ENCODE data around the gene DNMT3A.

Gene DNMT3A

GRCh38 chr2:25337891-25338290, 3.8 kb downstream of the DNMT3A start:
- Histone ChIP-seq H3K36me3 (ENCODE audit: control insufficient read depth in 1 of 2, insufficient read depth in 2 of 2, low read length in 2 of 2) (no peaks in the 10 kb centered on the region), H3K4me3 (ENCODE audit: low read depth in 1 of 2, low read length in 2 of 2) (no peak overlapping the region), H3K27me3 (ENCODE audit: control insufficient read depth in 1 of 2, insufficient read depth in 2 of 2, low read length in 2 of 2) (no peaks in the 10 kb centered on the region), H3K9ac (ENCODE audit: low read depth in 1 of 2, low read length in 2 of 2) (no peak overlapping the region), H3K9me3 (ENCODE audit: control insufficient read depth in 1 of 2, low read length in 2 of 2) (no peaks in the 10 kb centered on the region), H3K27ac (ENCODE audit: low read depth, low read length) (no peak overlapping the region), H3K4me1 (ENCODE audit: control insufficient read depth in 1 of 2, insufficient read depth in 2 of 2, low read length in 2 of 2) (peaks cover 13 to 19% of the 10 kb centered on the region in 2 donors)

DNA sequence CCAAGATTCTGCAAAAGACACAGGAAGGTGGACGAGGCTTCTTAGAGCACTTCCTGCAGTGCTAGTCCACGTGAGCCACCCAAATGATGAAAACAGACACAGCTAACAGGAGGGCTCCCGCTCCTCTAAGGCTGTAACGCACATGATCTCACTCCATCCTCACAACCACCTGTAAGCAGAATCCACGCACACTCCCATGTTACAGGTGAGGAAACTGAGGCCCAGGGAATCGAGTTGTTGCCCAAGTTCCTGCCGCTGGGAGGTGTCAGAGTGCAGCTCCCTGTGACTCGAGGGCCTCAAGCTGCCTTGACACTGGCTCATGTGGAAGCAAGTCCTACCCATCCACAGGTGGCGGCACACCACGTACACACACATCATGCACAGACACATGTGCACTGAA, 4.4 kb downstream of the DNMT3A start:
- H3K4me3 ChIP-seq (ENCODE audit: low read depth in 1 of 2, low read length in 2 of 2): no peak overlapping the region
- H3K9me3 ChIP-seq (ENCODE audit: control insufficient read depth in 1 of 2, low read length in 2 of 2): no peaks in the 10 kb centered on the region
- no peaks in the 10 kb centered on the region for H3K27me3 ChIP-seq (ENCODE audit: control insufficient read depth in 1 of 2, insufficient read depth in 2 of 2, low read length in 2 of 2)
- H3K27ac ChIP-seq (ENCODE audit: low read depth, low read length): no peak overlapping the region
- peaks cover 10 to 19% of the 10 kb centered on the region in 2 donors for H3K4me1 ChIP-seq (ENCODE audit: control insufficient read depth in 1 of 2, insufficient read depth in 2 of 2, low read length in 2 of 2)
- no peak overlapping the region for H3K9ac ChIP-seq (ENCODE audit: low read depth in 1 of 2, low read length in 2 of 2)
- H3K36me3 ChIP-seq (ENCODE audit: control insufficient read depth in 1 of 2, insufficient read depth in 2 of 2, low read length in 2 of 2): no peaks in the 10 kb centered on the region

GRCh38 chr2:25336383-25336841, 5.3 kb downstream of the DNMT3A start:
- H3K9ac ChIP-seq (ENCODE audit: low read depth in 1 of 2, low read length in 2 of 2): no peak overlapping the region
- H3K9me3 ChIP-seq (ENCODE audit: control insufficient read depth in 1 of 2, low read length in 2 of 2): no peaks in the 10 kb centered on the region
- no peaks in the 10 kb centered on the region for H3K27me3 ChIP-seq (ENCODE audit: control insufficient read depth in 1 of 2, insufficient read depth in 2 of 2, low read length in 2 of 2)
- no peaks in the 10 kb centered on the region for H3K36me3 ChIP-seq (ENCODE audit: control insufficient read depth in 1 of 2, insufficient read depth in 2 of 2, low read length in 2 of 2)
- H3K27ac ChIP-seq (ENCODE audit: low read depth, low read length): no peak overlapping the region
- peaks cover 10 to 19% of the 10 kb centered on the region in 2 donors for H3K4me1 ChIP-seq (ENCODE audit: control insufficient read depth in 1 of 2, insufficient read depth in 2 of 2, low read length in 2 of 2)
- H3K4me3 ChIP-seq (ENCODE audit: low read depth in 1 of 2, low read length in 2 of 2): no peak overlapping the region

- H3K9me3 ChIP-seq (ENCODE audit: control insufficient read depth in 1 of 2, low read length in 2 of 2): no peaks in the 10 kb centered on the region
- peaks cover 10 to 19% of the 10 kb centered on the region in 2 donors for H3K4me1 ChIP-seq (ENCODE audit: control insufficient read depth in 1 of 2, insufficient read depth in 2 of 2, low read length in 2 of 2)
- H3K4me3 ChIP-seq (ENCODE audit: low read depth in 1 of 2, low read length in 2 of 2): no peak overlapping the region
- no peaks in the 10 kb centered on the region for H3K27me3 ChIP-seq (ENCODE audit: control insufficient read depth in 1 of 2, insufficient read depth in 2 of 2, low read length in 2 of 2)
- H3K9ac ChIP-seq (ENCODE audit: low read depth in 1 of 2, low read length in 2 of 2): no peak overlapping the region
- H3K27ac ChIP-seq (ENCODE audit: low read depth, low read length): no peak overlapping the region
- H3K36me3 ChIP-seq (ENCODE audit: control insufficient read depth in 1 of 2, insufficient read depth in 2 of 2, low read length in 2 of 2): no peaks in the 10 kb centered on the region
These were observed 5.8 kb downstream of the DNMT3A start for GRCh38 chr2:25335971-25336370.

DNA sequence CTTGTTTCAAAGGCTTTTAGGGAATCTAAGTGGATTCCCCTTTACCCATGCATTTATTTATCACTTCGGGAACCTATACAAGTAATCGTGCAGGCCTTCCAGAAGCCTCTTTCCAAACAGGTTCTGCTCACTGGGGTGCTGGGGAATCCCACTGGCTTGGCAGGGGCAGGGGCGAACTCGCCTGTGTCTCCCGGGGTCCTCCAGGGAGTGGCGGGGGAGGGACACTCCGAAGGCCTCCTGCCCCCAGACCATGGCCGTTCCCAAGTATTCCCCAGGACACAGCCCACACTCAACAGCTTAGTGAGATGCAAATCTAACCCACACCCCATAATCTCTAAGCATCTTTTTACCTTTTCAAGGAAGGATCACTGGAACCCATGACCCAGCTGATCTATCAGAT, 6.5 kb downstream of the DNMT3A start:
- H3K4me3 ChIP-seq (ENCODE audit: low read depth in 1 of 2, low read length in 2 of 2): no peak overlapping the region
- no peaks in the 10 kb centered on the region for H3K36me3 ChIP-seq (ENCODE audit: control insufficient read depth in 1 of 2, insufficient read depth in 2 of 2, low read length in 2 of 2)
- no peak overlapping the region for H3K27ac ChIP-seq (ENCODE audit: low read depth, low read length)
- no peak overlapping the region for H3K9ac ChIP-seq (ENCODE audit: low read depth in 1 of 2, low read length in 2 of 2)
- H3K27me3 ChIP-seq (ENCODE audit: control insufficient read depth in 1 of 2, insufficient read depth in 2 of 2, low read length in 2 of 2): no peaks in the 10 kb centered on the region
- no peaks in the 10 kb centered on the region for H3K9me3 ChIP-seq (ENCODE audit: control insufficient read depth in 1 of 2, low read length in 2 of 2)
- H3K4me1 ChIP-seq (ENCODE audit: control insufficient read depth in 1 of 2, insufficient read depth in 2 of 2, low read length in 2 of 2): peaks cover 10 to 19% of the 10 kb centered on the region in 2 donors

DNA sequence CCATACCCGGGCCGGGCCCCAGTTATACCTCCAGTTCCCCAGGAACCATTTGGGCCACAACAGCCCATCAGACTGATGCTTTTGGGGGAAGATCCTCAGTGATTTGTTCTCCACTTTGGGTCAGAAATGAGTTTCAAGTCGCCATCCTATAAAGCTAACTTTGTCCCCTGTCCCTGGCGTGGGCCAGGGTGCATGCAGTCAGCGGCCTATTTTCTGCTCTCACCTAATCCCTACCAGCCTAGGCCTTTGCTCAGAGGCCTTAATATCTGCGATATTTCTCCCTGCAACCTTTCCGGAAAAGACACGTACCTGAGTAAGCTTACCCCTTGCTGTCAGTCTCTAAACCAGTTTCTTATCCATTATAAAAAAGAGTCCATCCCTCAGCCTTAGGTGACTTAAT, 7.2 kb downstream of the DNMT3A start:
- Histone ChIP-seq H3K27ac (ENCODE audit: low read depth, low read length) (no peak overlapping the region), H3K9ac (ENCODE audit: low read depth in 1 of 2, low read length in 2 of 2) (no peak overlapping the region), H3K4me3 (ENCODE audit: low read depth in 1 of 2, low read length in 2 of 2) (no peak overlapping the region), H3K27me3 (ENCODE audit: control insufficient read depth in 1 of 2, insufficient read depth in 2 of 2, low read length in 2 of 2) (no peaks in the 10 kb centered on the region), H3K9me3 (ENCODE audit: control insufficient read depth in 1 of 2, low read length in 2 of 2) (no peaks in the 10 kb centered on the region), H3K36me3 (ENCODE audit: control insufficient read depth in 1 of 2, insufficient read depth in 2 of 2, low read length in 2 of 2) (no peaks in the 10 kb centered on the region), H3K4me1 (ENCODE audit: control insufficient read depth in 1 of 2, insufficient read depth in 2 of 2, low read length in 2 of 2) (peaks cover 7 to 19% of the 10 kb centered on the region in 2 donors)

DNA sequence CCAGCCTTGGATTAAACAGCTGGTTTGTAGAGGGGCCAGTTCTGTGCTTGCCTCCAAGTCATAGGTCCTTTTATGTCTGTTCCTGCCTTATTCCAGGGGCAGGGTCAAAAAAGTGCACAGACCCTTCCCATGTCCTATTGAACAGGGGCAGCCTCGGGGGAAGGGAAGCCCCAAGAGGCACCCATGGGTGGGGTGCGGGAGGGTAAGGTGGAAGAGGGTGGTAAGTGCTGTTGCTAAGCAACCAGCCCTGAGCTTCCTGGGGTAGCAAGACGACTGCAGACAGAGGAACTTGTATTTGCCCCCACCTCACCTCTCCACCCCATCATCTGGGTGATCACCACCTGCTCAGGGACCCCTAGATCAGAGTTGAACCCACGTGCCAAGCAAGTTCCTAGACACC, 7.7 kb downstream of the DNMT3A start:
- Histone ChIP-seq H3K4me3 (ENCODE audit: low read depth in 1 of 2, low read length in 2 of 2) (no peak overlapping the region), H3K9ac (ENCODE audit: low read depth in 1 of 2, low read length in 2 of 2) (no peak overlapping the region), H3K4me1 (ENCODE audit: control insufficient read depth in 1 of 2, insufficient read depth in 2 of 2, low read length in 2 of 2) (peaks cover 2 to 16% of the 10 kb centered on the region in 2 donors), H3K9me3 (ENCODE audit: control insufficient read depth in 1 of 2, low read length in 2 of 2) (no peaks in the 10 kb centered on the region), H3K27me3 (ENCODE audit: control insufficient read depth in 1 of 2, insufficient read depth in 2 of 2, low read length in 2 of 2) (no peaks in the 10 kb centered on the region), H3K27ac (ENCODE audit: low read depth, low read length) (no peak overlapping the region), H3K36me3 (ENCODE audit: control insufficient read depth in 1 of 2, insufficient read depth in 2 of 2, low read length in 2 of 2) (no peaks in the 10 kb centered on the region)

- Histone ChIP-seq H3K27me3 (ENCODE audit: control insufficient read depth in 1 of 2, insufficient read depth in 2 of 2, low read length in 2 of 2) (no peaks in the 10 kb centered on the region), H3K4me1 (ENCODE audit: control insufficient read depth in 1 of 2, insufficient read depth in 2 of 2, low read length in 2 of 2) (peaks cover 0 to 15% of the 10 kb centered on the region in 2 donors), H3K9ac (ENCODE audit: low read depth in 1 of 2, low read length in 2 of 2) (no peak overlapping the region), H3K9me3 (ENCODE audit: control insufficient read depth in 1 of 2, low read length in 2 of 2) (no peaks in the 10 kb centered on the region), H3K4me3 (ENCODE audit: low read depth in 1 of 2, low read length in 2 of 2) (no peak overlapping the region), H3K27ac (ENCODE audit: low read depth, low read length) (no peak overlapping the region), H3K36me3 (ENCODE audit: control insufficient read depth in 1 of 2, insufficient read depth in 2 of 2, low read length in 2 of 2) (no peaks in the 10 kb centered on the region)
These were observed 9.2 kb downstream of the DNMT3A start for GRCh38 chr2:25332571-25332970.

GRCh38 chr2:25331686-25332365, 9.9 kb downstream of the DNMT3A start:
- Histone ChIP-seq H3K9ac (ENCODE audit: low read depth in 1 of 2, low read length in 2 of 2) (no peak overlapping the region), H3K27ac (ENCODE audit: low read depth, low read length) (no peak overlapping the region), H3K9me3 (ENCODE audit: control insufficient read depth in 1 of 2, low read length in 2 of 2) (peaks cover 3 to 6% of the 10 kb centered on the region in 2 donors), H3K4me3 (ENCODE audit: low read depth in 1 of 2, low read length in 2 of 2) (no peak overlapping the region), H3K27me3 (ENCODE audit: control insufficient read depth in 1 of 2, insufficient read depth in 2 of 2, low read length in 2 of 2) (no peaks in the 10 kb centered on the region), H3K4me1 (ENCODE audit: control insufficient read depth in 1 of 2, insufficient read depth in 2 of 2, low read length in 2 of 2) (peaks cover 0 to 15% of the 10 kb centered on the region in 2 donors), H3K36me3 (ENCODE audit: control insufficient read depth in 1 of 2, insufficient read depth in 2 of 2, low read length in 2 of 2) (peaks cover 0 to 3% of the 10 kb centered on the region in 2 donors)

- Histone ChIP-seq H3K4me3 (ENCODE audit: low read depth in 1 of 2, low read length in 2 of 2) (no peak overlapping the region), H3K4me1 (ENCODE audit: control insufficient read depth in 1 of 2, insufficient read depth in 2 of 2, low read length in 2 of 2) (peaks cover 0 to 11% of the 10 kb centered on the region in 2 donors), H3K9ac (ENCODE audit: low read depth in 1 of 2, low read length in 2 of 2) (no peak overlapping the region), H3K27ac (ENCODE audit: low read depth, low read length) (no peak overlapping the region), H3K27me3 (ENCODE audit: control insufficient read depth in 1 of 2, insufficient read depth in 2 of 2, low read length in 2 of 2) (no peaks in the 10 kb centered on the region), H3K9me3 (ENCODE audit: control insufficient read depth in 1 of 2, low read length in 2 of 2) (peaks cover 10 to 14% of the 10 kb centered on the region in 2 donors), H3K36me3 (ENCODE audit: control insufficient read depth in 1 of 2, insufficient read depth in 2 of 2, low read length in 2 of 2) (peaks cover 3 to 4% of the 10 kb centered on the region in 2 donors)
These were observed 10.8 kb downstream of the DNMT3A start for GRCh38 chr2:25330937-25331336.
